Stromal cell of bone marrow (primary cell): ENCODE results near the gene VTI1A.

Source experiments
- DNase-seq: peaks from one replicate; pipeline ENCODE4 v3.0.0-alpha.2; 2012; ENCODE audit warnings: low read depth

The VTI1A gene

DNA sequence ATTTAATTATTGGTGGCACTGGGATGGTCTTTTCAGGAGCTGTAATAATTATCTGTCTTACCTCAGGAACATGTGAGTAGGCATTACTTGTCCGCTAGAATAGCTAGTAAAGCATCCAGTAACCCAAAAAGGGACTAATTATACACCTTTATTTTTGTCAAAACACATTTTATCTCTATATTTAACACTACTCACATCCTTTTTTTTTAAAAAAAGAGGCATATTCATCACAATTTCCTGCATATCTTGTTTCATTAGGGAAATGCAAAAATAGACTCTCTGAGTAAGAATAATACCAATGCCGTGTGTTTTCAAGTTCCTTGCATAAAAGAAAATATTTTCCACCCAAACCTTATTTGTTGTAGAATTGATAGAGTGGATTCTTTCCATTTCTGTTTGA lies 99.5 kb downstream of the VTI1A start:
- DNase-seq: no peak

DNA sequence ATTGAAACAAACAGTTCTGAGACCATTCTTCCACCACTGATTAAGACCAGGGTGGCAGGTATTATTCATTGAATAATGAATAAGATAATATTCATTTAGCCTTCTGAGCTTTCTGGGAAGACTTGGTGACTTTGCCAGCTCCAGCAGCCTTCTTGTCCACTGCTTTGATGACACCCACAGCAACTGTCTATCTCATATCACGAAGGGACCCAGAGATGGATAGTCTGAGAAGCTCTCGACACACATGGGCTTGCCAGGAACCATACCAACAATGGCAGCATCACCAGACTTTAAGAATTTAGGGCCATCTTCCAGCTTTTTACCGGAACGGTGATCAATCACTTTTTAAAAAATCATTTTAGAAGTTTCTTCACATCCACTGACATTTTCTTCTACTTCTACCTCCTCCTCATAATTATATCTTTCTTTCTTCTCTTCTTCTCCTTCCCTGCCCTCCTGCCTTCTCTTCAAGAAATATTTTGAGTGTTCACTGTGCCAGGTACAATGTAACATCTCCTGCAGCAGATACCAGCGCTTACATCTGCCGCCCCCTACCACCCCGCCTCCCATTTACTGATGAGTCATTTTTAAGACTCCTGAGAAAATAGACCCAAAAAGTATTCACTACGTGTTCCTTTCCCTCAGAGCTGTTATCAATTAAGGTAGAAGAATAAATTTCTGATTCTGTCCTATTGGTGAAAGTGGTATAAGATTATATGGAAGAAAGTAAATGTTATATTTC lies 101.7 kb downstream of the VTI1A start:
- DNase-seq: no peak

DNA sequence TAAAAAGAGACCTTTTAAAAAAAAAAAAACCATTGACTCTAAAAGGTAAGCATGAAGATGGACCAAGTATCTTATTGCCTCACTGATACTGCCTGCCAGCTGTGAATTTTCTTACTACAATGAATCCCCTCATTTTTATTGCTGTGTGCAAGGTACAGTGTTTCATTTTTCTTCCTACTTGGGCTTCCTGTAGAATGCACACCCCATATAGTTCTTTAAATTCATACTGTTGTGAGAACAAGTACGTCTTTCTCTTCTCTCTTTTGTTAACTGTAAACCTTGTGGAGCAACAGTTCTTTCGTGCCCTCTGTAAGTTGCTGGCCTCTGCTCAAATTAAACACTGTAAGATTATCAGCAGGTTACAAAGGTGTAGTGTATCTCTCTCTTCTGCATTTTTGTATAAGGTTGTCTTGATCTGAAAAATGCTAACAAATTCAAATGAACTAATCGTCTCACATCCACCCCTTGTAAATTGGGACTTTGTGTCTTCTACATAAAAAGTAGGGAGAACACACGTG lies 105.6 kb downstream of the VTI1A start:
- no peak for DNase-seq

DNA sequence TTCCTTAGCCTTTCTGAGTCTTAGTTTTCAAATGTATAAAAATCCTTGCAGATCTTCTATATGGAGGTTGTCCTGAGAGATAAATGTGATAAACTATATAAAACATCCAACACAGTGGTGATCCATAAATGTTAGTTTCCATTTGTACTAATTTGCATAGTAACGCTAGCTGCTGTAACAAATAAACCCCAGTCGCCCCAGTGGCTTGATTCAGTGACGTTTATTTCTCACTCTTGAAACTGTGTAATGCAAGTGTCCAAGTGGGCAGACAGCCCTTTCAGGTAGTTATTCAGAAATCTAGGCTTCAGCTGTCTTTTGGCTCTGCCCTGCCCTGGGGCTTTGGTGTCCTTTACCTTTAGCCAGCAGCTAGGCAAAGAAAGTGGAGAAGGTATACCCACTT lies 106.3 kb downstream of the VTI1A start:
- DNase-seq: no peak

DNA sequence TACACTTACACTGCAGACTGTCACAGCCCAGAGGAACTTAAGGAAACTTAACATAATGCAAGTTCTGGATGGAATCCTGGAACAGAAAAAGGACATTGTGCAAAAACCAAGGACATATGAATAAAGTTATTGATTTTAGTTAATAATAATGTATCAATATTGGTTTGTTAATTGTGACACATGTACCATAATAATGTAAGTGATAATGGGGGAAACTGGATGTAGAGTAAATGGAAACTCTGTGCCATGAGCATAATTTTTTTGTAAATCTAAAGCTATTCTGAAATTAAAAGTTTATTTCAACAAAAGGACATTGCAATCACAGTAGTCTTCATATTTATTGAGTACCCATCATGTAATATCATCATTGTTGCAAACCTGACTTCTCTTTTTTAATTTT lies 107.2 kb downstream of the VTI1A start:
- DNase-seq: no peak

DNA sequence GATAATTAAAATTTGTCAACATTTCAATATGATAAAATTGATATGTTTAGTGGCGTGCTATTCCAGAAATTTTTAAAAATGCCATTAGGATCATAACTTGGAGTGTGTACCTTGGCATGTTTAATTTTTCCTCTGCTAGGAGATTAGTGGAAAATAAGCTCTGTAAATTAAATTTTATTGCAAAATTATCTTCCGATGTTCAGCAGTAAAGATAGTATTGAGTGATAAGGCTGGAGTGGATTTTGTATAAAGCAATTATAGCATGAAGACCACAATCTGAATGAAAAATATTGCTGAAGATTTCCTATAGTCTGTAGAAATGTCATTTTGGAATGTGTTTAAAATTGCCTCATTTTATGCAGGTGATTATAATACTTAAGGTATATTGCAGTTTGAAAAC lies 110.2 kb downstream of the VTI1A start:
- no peak for DNase-seq

DNA sequence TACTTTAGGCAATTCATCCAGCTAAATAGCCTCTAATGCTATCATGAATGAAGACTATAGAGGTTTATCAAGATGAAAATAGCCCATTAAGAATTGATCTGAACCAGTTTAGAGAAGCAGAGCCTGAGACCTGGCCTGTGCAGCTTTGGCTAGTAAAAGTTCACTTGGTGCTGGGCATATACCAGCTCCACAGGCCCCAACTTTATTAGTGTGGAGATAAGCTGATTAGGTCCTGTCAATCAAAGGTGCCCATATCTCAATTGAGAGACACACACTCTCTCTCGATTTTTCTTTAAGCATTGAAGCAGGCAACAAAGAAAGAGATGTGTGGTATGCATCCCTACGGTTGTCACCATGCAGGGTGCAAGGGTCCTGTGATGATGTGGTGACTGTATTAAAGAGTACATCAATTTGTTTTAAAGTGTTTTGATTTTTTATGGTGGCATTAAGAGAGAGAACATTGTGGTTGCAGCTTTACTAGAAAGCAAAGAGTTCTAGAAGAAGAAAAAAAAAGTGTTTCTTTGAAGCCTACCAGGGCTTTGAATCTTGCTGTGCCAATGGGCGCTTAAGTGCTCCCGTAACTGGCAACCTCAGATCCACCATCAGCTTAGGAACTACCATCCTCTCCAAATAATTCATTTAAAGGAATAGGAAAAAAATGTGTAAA lies 111.6 kb downstream of the VTI1A start:
- DNase-seq: no peak

DNA sequence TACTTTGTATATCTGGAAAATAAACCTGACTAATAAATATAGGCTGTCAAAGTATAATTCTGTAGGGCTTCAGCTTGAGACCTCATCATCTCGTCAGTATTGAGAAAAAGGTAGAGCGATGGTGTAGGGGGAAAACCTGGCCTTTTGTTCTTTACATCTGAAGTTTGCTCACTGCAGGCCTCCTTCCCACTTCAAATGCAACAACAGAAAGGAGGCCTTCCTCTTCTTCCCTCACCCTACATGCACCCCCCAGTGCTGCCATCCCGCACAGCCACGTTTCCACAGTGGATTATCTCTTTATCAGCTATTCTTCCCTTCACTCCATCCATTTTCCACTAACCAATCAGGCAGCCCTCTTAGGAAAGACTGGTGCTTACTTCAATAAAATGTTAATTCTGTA lies 112.3 kb downstream of the VTI1A start:
- no peak for DNase-seq

DNA sequence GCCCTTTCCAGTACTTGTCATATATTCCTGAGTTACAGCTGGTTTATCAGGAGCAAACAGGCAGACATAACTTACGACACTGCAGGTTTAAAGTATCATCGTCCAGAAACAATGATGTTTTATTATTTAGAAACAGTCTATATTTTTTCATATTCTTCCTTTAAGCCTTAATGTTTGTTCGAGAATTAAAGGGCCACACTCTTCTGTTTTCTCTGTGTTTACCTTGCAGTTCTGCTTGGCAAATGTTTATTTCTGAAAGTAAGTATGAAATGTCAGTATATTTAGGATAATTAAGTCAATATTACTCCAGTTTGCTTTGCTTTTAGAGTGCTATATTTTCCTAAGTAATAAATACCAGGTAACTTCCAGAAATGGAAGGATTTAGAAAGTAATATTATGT lies 115.1 kb downstream of the VTI1A start:
- DNase-seq: no peak

DNA sequence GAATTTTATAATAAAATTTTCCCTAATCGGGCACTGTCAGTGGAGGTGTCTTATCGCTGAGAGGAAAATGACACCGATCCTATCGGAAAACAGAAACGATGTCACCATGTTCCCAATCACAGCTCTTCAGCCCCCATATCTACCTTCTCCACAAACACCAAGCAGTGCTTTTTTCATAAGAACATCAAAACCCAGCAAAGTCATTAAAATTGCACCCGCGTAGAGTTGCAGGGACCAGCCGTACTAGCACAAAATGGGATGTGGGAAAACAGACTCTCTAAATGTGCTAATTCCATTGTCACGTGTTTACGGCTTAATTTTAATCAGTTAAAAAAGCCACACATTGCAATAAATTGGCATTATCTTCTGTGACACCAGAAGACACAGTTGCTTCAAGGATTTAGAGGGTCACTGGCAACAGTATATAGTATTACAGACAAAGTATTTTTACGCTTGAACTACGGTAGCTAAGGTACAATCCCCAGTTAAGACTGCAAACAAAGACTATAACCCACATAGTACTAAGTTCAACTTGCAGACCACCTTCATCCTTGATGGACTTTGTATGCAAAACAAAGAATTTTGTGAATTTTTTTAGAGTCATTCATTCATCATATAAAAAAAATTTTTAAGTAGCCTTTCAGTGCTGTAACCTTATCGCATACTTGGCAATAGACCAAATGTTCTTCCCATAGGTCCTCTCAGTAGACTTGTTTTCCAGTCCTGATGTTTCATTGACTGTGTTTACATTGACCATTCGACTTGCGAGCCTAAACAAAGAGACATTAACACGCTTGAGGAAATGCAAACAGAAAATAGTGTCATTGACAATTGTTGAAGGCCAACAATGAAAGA lies 116.0 kb downstream of the VTI1A start:
- DNase-seq: no peak

DNA sequence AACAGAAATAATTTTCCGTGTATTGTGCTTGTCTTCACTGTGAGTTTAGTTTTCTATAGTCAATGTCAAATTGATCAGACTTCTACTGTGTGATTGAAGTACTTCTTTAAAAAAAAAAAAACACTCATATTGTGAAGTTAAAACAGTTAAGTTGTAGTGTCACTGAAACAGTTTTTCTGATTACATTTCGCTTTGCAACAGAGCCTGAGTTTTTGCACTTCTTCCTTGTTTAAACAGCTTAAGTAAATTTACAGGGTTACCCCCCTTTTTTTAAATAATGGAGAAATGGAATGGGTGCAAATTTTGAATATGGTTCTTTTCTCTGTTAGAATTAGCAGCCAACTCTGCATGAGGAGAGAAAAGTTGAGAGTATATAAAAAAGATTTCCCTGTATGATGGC lies 117.3 kb downstream of the VTI1A start:
- DNase-seq: no peak

DNA sequence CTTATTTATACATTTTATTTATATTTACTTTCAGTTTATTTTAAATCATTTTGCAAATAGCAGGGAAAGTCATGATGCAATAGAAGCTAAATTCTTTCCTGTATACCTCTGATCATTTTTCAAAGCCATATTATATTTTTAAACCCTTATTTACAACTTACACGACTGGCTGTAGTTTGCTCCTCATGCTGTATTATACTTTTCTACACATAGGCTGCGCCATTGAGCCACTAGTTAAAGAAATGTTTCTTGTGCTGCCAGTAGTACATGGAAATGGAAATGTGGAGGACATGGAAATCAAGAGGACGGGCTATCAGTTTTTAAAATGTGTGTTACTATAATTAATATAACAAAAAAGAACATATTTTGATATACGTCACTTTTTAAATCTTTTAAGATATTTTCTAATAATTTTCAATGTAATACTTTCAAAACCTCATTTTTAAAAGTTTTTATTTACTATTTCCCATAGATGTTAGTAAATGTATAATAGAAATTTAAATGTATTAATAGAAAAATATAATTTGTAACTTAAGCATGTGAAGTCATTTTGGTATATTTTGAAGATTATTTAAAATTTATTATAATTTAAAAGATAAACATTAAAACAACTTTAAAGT lies 118.5 kb downstream of the VTI1A start:
- DNase-seq: peak; percentile 53

DNA sequence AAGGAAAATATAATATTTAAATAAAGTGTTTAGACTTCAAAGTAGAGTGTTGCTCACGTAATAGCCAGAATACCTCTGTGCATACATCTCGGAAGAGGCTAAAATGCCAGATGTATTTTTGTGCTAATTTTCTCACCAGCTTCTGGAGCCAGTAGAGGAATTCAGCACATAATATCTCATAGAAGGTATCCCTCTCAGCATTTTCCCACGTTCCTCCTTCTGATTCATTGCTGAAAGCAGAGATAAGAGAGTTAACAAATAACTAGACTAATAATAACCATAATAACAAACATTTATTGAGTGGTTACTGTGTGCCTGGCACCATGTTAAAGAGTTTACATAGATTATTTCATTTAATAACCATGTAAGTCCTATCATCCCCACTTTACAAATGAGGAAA lies 123.6 kb downstream of the VTI1A start:
- no peak for DNase-seq

DNA sequence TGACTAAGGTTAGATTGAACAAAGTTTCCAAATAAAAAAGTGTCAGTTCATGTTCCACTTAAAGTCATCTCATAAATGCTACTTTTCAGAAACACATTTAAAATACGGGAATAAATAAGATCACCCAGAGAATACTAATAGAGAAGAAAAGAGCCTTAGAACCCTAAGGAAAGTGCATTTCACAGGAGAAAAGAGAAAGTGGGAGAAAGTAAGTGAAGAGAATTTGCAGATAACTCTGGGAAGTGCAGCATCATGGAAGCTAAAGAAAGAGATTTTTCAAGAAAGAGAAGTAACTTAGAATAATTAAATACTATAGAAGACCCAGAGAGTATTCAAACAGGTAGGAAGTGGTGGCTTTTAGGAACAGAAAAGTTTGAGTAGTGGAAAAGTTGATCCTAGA lies 132.6 kb downstream of the VTI1A start:
- DNase-seq: no peak

DNA sequence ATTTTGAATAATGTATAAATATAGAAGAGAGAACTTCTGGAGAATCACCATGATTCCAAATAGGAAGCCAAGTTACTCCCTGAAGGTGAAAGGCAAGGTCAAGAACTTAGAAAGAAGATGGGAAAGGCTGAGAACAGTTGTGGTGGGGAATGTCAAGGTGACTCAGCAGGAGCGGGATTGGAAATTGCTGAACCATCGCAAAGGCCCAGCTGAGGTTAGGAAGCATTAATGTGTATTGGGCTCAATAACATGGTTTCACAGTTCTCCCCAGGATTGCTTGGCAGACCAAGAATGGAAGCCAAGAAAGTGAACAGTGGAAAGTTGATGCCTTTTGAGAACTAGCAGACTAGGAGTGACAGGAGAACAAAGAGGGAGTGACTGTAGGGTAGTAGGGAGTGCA lies 133.3 kb downstream of the VTI1A start:
- DNase-seq: no peak

DNA sequence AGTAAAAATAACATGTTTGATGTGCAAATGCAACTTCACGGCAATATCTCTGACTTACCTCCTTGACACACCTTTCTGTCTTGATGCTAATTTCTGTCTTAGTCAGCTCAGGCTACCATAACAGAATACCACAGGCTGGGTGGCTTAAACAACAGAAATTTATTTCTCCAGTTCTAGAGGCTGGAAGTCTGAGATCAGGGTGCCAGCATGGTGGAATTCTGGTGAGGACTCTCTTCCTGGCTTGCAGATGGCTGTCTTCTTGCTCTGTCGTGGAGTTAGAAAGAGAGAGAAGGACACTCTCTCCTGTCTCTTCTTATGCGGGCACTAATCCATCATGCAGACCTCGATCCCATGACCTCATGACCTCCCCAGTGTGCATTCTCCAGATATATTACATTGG lies 134.9 kb downstream of the VTI1A start:
- no peak for DNase-seq

DNA sequence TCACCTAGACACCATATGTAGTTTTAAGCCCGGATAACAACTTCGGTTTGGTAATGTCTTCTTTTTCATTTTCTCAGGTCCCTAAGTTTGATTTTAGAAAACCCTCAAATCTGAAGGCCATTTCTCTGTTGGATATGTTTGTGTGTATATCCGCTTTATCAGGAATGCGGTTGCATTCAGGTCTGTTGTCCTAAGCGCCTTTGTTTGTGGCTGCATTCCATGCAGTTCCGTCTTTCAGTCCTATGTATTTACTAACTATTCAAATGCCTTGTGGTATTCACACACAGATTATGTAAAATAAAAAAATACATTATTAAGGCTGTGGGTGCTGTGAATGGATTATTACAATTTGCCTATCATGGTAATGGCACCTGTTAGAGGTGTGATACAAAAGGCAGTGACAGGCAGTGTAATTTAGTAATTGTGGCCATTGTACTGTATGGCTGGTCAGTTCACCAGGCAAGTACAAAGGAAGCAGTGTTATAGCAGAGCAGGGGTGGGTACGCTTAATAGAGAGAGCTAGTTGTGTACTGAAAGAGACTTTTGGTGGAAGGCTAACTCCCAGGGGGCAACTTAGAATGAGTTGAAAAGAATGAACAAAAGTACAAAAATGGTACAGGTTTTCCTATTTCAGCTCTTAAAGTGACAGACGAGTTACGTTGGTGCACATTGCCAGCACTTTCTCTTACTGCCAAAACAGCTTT lies 136.4 kb downstream of the VTI1A start:
- no peak for DNase-seq

DNA sequence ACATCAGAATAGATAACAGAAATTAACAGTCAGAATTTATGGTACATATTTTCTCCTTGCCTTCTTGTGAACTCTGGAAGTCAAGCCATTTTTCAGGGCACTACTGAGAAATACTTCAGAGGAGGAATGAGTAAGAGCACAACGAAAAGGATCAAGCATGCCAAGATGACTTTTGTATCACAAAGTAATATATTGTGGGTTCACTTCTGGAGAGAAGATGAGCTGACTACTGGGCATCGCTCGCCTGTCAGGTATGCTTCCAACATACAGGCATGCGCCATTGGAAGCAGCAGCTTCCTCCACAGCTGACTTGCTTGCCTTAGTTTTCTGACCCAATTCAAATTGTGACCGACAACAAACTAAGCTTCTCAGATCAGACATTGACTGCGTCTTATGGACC lies 137.3 kb downstream of the VTI1A start:
- DNase-seq: no peak

DNA sequence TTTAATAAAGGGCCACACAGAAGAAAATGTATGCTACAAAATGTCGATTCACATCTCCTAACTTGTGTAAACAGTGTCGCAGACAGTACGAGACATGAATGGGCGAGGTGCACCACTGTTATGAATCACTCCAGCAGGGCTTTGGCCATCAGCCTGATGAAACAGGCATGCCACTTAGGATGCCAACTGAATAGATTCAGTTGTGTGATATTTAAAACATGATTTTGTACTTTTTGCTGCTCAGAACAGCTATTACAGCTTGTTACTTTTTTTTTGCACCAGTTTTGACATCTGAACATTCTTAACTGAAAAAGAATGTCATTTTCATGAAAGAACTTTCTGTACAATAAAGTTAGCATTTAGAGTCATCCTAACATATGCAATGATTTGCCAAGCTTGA lies 138.1 kb downstream of the VTI1A start:
- DNase-seq: peak; percentile 50

DNA sequence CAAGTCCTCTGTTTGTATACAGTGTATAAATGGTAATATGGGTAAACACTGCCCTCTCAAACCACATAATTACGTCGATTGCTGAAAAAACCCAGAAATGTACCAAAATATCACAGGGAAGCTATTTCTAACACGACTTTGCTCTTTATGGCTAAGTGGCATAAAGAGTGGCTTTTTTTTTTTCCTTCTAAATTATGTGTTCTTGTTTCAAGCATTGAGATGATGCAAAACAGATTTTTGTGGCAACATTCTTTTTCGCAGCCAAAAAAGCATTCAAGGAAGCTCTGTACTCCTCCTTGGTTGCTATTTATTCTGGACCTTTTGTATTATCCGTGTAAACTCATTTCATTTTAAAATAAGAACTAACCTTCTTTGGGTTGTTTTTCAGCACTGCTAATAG lies 138.9 kb downstream of the VTI1A start:
- no peak for DNase-seq

DNA sequence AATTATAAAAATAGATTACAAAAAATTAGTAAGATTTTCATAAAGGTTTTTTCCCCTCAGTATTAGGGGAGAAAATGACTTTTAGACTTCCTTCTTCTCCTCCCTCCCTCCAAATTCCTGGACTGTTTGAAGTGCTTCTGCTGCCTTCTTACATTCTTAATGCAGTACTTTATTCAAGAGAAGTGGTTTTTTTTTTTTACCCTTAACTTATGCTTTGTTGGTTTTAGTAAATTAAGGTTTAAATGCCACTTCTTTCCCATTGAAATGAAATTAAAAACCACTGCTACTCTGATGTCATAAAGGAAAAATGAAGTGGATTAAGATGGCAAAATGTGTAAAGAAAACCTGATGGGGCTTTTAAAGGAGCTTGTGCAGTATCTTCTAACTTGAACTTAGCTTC lies 140.7 kb downstream of the VTI1A start:
- DNase-seq: no peak
